Stimulated activated CD4-positive, alpha-beta T cell treated with anti-CD3 and anti-CD28 coated beads, Interleukin-1b, Interleukin-23, amount 100 ng/mL, for 48 hours (primary cell): ENCODE data around the gene AHSP.
"Not testable (repeated sequence)": the region's sequence is repeated elsewhere in the genome, so short reads cannot be mapped to it uniquely, and the experiment has no call there.

Source experiments
- DNase-seq: peaks from one replicate; pipeline ENCODE4 v3.0.0-alpha.2; 2020

Gene AHSP, protein sequence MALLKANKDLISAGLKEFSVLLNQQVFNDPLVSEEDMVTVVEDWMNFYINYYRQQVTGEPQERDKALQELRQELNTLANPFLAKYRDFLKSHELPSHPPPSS

DNA sequence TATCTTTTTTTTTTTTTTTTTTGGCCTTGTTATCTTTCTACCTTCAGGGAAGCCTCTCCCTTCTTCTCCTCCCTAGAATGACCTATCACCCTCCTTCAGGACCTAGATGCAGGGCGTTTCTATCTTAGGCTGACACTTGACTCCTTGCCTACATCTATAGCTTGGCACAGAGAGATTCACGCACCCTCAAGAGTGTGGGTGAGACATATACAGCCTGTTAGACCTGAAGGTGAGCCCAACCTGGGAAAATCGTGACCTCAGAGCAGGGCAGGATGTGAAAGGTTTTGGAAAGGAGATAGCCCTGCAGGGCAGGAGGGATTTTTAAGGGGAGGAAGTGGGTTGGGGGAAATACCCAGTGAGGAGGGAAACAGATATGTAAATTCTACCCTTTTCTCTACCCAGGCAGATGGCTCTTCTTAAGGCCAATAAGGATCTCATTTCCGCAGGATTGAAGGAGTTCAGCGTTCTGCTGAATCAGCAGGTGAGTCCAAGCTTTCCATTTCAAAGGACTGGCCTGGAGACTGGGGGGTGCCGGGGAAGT is at the start of gene AHSP:
AHSP (plus strand) TSS at position 167 of the 541 bp plus-strand sequence; CDS start at position 407, 240 bp downstream.
- no peak for DNase-seq

DNA sequence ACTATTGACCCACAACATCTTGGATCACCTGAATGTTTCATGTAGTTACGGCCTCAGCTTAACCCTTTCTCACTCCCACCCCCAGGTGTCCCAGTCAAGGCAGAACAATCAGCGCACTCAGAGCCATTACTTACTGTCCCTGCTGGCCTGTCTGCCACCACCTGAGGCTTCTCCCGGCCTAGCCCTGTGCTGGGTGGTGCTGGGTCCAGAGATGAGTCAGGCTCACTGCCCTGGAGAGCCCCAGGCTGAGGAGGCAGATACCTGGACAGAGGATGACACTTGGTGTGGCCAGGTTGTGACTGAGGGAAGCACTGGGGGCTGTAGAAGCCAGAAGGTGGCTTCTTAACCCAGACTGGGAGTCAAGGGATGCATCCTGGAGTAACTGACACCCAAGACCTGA is 48.7 kb upstream of the AHSP start:
- DNase-seq: no peak

DNA sequence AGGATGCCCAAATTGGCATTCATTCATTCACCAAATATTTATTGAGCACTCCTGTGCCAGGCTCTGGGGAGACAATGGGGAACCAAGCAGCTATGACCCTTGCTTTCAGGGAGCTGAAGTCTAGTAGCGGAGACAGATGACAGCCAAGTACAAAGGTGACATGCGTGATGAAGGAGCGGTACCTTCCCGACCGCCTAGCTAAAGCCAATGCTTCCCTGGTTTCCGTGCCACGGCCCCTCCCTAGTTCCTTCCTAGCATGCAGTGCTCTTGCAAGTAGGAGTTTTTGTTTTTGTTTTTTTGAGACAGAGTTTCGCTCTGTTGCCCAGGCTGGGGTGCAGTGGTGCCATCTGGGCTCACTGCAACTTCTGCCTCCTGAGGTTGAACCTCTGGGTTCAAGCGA is 47.9 kb upstream of the AHSP start:
- no peak for DNase-seq

DNA sequence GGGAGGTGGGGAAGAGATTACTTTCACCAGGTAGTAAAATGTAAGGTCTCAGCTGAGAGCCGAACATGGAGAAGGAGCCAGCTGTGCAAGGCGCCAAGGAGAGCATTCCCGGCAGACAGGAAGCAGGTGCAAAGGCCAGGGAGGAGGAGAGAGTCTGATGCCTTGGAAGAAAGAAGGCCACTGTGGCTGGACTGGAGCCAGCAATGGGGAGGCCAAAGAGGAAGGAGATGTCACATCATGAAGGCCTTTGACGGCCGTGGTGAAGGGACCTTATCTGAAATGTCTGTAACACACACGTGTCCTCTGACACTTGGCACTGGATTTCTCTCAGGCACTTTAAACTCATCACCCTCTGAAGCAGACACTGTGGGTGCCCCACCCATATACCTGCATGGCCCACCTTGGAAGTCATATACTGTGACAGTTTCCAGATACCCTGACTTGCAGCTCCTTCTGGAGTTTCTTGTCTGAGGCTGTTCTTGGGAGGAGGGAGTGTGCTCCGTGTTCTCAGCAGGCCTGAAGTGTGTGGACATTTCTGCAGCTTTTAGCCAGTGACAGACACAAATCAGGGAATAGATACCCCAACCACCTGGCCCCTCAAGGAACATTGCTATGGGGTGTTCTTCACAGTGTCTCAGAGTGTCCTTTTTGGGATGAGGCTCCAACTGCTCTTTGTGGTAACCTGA is 46.7 kb upstream of the AHSP start:
- DNase-seq: no peak

DNA sequence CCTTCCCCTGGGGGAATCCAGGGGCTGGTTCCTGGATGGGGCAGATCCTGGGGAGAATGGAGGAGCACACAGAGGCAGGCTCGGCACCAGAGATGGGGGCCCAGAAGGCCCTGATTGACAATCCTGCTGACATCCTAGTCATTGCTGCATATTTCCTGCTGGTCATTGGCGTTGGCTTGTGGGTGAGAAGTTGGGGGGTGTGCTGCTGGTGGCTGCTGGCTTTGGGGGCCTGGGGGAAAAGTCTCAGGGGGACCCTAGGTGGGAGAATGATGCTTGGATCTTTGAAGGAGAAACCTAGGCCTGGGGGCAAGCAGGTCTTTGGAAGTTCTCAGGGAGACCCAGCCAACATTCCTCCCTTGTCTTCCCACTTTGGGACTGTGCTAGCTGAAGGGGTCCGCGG is 44.6 kb upstream of the AHSP start, which contains the start of gene SLC5A2:
SLC5A2 (plus strand) TSS at position 43 of the 400 bp plus-strand sequence; CDS start at position 57, 14 bp downstream.
- no peak for DNase-seq

DNA sequence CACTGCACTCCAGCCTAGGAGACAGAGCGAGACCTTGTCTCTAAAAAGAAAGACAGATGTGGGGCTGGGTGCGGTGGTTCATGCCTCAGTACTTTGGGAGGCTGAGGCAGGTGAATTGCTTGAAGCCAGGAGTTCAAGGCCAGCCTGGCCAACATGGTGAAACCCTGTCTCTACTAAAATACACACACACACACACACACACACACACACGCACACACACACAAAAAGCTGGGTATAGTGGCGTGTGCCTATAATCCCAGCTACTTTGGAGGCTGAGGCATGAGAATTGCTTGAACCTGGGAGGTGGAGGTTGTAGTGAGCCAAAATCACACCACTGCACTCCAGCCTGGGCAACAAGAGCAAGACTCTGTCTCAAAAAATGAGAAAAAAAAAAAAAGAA is 43.7 kb upstream of the AHSP start:
- DNase-seq: not testable (repeated sequence)

DNA sequence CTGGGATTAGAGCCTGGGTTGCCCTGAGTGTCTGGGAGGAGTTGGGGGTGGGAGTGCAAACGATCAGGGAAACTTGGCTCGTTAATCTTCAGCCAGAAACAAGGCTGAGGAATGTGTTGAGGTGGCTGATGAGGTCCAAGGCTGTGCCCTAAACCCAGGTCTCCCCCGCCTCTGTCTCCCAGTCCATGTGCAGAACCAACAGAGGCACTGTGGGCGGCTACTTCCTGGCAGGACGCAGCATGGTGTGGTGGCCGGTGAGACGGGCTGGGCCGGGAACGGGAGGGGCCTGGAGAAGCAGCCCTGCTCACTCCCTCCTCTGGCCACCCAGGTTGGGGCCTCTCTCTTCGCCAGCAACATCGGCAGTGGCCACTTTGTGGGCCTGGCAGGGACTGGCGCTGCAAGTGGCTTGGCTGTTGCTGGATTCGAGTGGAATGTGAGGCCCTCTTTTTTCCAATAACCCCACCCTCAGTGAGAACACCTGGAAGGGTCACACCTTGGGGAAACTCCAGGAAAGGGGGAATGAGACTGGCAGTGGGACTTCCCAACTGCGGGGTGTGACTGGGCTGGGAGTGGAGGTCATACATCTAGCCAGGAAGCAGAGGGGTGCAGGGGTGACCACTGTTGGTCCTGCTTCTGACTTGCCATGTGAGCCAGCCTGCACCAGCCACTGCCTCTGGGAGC is 43.1 kb upstream of the AHSP start:
- DNase-seq: no peak

DNA sequence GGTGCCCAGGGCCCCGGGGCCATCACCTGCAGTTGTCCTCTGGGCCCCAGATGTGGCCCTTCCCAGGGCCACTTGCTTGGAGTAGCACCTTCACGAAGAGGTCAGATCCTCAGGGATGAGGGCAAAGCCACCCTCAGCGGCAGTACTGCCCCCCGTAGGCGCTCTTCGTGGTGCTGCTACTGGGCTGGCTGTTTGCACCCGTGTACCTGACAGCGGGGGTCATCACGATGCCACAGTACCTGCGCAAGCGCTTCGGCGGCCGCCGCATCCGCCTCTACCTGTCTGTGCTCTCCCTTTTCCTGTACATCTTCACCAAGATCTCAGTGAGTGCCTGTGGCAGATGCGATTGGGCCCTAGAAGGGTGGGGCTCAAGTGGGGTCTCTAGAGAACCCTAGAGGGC is 42.1 kb upstream of the AHSP start:
- DNase-seq: no peak

DNA sequence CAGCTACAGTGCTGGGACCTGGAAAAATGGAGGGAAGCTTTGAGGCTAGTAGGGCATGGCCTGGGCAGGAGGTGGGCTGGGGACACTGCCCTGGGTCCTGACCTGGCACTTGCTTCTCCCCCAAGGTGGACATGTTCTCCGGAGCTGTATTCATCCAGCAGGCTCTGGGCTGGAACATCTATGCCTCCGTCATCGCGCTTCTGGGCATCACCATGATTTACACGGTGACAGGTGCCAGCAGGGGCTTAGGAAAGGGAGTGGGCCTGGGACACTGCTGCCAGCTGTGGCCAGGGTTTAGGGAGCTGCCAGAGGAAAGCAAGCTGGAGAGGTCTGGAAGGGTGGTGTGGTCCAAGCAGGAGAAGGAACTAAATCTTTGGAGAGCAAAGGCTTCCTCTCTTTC is 41.7 kb upstream of the AHSP start:
- no peak for DNase-seq

DNA sequence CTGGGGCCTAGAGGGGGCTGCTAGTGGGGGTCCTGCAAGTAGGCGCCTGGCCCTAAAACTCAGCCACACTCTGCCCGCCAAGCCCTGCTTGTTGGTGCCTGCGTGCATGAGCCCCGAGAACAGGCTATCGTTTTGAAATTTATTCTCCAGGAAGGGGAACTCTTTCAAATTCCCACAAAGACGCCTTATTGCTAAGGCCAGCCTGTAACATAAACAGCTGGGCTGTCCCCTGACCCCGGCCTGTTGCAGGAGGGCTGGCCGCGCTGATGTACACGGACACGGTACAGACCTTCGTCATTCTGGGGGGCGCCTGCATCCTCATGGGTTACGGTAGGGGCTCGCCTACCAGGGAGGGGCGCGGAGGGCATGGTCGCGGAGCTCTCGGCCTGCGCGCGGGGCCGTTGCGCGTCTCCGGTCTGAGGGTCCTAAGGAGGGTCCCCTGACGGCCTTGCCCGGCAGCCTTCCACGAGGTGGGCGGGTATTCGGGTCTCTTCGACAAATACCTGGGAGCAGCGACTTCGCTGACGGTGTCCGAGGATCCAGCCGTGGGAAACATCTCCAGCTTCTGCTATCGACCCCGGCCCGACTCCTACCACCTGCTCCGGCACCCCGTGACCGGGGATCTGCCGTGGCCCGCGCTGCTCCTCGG is 40.5 kb upstream of the AHSP start:
- no peak for DNase-seq

DNA sequence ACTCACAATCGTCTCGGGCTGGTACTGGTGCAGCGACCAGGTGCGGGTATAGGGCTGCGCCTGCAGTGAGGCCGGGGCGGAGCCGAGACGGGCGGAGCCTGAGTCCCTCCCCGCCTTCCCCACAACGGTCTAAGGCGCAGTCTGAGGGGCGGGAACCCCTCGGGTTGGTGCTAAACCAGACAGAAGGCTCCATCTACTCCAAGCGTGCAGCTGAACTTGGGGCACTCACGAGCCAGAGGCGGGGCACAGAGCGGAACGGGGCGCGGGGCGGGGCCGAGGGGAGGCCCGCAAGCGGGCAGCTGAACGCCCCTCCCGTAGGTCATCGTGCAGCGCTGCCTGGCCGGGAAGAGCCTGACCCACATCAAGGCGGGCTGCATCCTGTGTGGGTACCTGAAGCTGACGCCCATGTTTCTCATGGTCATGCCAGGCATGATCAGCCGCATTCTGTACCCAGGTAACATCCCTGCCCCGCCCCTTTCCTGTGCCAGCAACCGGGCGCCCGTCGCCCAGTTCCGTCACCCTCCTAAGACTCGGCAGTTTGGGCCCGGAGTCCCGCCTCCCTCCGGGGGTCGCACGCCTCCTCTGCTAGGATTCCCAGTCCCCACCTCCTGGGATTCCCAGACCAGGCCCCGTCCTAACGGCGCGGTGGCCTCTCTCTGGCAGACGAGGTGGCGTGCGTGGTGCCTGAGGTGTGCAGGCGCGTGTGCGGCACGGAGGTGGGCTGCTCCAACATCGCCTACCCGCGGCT is 39.8 kb upstream of the AHSP start:
- DNase-seq: peak; percentile 52

DNA sequence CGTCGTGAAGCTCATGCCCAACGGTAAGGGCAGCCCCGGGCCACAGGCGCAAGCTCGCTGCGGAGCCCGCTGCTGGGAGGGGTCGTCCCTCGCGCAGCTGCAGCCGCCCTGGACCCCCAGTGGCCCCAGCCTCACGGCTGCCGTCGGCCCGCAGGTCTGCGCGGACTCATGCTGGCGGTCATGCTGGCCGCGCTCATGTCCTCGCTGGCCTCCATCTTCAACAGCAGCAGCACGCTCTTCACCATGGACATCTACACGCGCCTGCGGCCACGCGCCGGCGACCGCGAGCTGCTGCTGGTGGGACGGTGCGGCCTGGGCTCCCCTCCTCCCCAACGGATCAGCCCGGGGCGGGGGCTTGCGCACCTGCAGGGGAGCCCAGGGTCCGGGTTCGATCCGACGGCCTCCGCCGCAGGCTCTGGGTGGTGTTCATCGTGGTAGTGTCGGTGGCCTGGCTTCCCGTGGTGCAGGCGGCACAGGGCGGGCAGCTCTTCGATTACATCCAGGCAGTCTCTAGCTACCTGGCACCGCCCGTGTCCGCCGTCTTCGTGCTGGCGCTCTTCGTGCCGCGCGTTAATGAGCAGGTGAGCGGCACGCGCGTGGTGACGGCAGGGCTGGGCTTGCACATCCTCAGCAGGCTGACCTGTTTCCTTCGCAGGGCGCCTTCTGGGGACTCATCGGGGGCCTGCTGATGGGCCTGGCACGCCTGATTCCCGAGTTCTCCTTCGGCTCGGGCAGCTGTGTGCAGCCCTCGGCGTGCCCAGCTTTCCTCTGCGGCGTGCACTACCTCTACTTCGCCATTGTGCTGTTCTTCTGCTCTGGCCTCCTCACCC is 39.0 kb upstream of the AHSP start:
- no peak for DNase-seq

DNA sequence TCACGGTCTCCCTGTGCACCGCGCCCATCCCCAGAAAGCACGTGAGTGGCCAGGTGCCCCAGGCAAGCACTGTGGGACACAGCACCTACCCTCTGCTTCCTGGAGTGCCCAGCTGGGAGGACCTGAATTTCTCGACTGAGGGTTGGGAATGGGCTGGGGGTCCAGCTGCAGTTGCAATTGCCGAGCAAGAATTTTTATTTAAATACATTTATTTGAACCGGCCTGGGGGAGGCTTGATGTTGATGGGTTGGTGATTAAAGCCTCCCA is 38.5 kb upstream of the AHSP start:
- DNase-seq: no peak

DNA sequence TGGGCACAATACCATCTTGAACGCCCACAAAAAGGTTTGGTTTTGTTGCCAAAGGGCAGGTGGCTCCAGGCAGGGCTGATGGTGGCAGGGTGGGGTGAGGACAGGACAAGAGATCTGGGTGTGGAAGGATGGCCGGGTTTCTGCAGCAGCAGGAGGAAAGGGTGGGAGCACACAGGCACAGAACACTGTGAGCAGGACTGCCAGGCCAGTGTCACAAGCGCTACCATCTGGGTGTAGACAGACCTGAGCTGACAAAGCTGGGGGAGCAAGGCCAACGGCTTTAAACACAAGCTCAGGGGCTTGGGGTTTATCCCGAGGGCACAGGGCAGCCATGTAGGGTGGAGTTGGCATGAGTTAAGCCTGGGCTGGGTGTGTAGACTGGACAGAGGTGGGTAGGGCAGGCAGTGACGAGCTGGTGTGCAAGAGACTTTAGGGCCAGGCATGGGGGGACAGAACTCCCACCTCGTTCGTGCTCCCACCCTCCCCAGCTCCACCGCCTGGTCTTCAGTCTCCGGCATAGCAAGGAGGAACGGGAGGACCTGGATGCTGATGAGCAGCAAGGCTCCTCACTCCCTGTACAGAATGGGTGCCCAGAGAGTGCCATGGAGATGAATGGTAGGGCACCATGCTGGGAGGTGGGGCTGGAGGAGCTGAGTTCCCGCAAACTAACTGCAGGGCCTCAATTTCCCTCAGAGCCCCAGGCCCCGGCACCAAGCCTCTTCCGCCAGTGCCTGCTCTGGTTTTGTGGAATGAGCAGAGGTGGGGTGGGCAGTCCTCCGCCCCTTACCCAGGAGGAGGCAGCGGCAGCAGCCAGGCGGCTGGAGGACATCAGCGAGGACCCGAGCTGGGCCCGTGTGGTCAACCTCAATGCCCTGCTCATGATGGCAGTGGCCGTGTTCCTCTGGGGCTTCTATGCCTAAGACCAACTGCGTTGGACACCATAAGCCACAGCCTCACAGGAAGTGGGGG is 37.8 kb upstream of the AHSP start:
- DNase-seq: no peak

DNA sequence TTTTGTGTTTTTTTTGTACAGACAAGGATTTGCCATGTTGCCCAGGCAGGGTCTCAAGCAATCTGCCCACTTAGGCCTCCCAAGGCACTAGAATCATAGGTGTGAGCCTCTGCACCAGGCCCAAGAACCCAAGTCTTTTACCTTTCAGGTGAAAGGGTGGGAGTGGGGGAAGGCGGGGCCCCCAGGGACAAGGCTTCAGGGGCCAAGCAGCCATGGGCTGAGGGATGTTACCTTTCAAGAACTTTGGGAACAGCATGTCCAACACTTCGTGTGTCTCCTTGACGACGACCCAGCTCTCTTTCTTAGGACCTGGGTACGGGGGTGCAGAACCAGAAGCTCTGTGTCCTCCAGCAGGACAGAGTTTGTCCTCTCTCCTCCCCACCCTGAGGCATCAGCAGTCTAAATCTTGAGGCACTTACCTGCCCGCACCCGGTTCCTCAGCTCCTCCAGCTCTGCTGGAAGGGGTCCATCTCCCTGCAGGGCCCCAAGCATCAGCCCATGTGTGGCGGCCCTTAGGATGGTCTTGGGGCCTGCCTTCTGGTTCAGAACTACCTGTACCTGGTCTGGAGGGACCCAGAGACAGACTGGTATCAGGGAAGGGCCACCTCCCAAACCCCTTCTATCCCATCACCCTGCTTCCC is 35.8 kb upstream of the AHSP start:
- no peak for DNase-seq

DNA sequence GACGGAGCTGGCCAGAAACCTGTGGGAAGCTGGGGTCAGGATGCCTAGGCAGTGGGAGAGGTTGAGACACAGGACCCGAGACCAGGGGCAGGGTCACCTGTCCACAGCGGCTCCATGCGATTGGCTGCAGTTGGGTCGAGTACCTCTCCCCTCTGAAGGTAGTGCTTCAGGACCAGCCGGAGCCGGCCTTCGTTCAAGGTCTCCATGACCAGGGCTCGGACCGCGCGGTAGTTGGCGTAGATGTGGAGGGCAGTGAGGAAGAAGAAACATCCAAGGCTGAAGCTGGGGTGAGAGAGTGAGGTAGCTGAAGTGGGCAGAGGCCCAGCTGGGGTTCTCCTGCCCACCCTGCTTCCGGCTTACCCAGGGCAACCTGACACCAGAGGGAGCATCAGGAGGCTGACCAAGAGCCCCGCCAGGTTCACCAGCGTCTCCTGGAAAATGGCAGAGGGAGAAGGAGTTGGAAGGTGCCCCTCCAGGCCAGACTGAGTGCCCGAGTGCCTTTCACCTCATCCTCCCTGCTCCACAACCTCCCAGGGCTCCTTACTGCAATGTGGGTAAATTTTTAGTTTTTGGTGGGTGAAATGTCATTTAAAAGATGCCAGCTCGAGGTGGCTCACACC is 34.1 kb upstream of the AHSP start:
- no peak for DNase-seq

DNA sequence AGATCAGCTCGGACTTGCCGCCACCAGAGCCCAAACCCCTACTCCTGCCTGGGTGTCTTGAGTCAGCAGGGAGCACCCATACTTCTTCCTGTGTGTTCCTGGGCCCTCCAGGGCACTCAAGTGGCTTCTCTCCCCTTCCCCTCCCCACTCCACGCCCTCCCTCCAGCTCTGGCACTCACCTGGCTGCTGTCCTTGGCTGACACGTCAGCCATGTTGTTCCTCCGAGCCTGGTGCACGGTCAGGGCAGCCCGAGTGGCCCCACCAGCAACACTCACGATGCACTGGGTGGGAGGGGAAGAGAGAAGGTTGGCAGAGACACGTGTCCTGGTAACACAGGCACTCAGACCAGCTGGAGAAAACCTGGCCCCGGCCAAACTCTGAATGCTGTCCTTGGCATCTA is 31.0 kb upstream of the AHSP start:
- DNase-seq: no peak

DNA sequence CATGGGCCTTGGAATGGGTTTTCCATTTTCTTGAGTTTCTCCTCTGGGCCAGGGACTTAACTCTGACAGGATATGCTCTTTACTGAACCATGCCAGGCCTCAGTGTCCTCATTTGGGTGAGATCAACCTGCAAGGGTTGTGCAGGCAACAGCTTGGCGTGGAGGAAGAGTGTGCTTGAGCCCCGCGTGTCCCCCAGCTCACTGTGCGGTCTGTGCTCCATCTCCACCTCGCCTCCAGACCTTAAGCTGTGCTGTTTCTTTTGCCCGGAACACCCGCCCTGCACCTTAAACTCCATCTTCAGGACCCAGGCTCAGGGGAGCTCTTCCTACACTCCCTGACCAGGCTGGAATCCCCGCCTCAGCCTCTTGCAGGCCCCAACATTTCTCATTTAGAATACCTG is 29.2 kb upstream of the AHSP start:
- DNase-seq: no peak

DNA sequence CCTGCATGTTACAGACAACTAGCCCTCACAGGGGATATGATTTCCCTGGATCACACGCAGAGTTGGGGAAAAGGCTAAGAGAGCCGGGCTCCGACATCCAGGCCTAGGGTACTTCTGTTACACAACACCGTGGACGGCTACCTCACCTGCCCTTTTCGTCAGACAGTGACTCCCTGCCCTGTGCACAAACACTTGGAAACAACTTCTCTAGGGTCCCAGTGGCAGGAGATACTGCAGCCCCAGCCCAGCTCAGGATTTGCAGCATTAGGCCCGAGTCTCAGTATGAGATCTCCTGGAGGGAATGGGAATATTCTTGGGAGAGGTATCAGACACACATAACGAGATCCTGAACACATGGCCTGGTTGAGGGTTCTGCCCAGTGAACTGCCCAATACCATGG is 27.8 kb upstream of the AHSP start:
- DNase-seq: no peak
